IPS DF 4.7 (cell line): ENCODE measurements around the gene FBXO27.
"Not testable (repeated sequence)": the region's sequence is repeated elsewhere in the genome, so short reads cannot be mapped to it uniquely, and the experiment has no call there.

Experiments used
- DNase-seq: peaks from one replicate; pipeline ENCODE4 v3.0.0-alpha.2; 2013; ENCODE audit warnings: low spot score; ENCODE audit errors: extremely low read depth

The FBXO27 gene

DNA sequence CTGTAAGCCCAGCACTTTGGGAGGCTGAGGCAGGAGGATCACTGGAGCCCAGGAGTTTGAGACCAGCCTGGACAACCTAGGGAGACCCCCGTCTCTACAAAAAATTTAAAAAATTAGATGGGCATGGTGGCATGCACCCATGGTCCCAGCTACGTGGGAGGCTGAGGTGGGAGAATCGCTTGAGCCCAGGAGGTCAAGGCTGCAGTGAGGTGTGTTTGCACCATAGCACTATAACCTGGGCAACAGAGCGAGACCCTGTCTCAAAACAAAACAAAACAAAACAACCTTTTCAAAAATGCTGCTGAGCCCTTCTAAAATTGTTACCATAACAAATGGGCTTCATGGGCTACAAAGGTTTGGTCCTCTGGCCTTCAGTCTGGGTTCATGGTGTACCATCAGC is 43.7 kb downstream of the FBXO27 start:
- not testable (repeated sequence) for DNase-seq

- DNase-seq, result not testable (repeated sequence)
These were observed 44.6 kb downstream of the FBXO27 start for GRCh38 chr19:38987745-38988144.

- no peak for DNase-seq
These were observed 47.1 kb downstream of the FBXO27 start for GRCh38 chr19:38985262-38985661.

DNA sequence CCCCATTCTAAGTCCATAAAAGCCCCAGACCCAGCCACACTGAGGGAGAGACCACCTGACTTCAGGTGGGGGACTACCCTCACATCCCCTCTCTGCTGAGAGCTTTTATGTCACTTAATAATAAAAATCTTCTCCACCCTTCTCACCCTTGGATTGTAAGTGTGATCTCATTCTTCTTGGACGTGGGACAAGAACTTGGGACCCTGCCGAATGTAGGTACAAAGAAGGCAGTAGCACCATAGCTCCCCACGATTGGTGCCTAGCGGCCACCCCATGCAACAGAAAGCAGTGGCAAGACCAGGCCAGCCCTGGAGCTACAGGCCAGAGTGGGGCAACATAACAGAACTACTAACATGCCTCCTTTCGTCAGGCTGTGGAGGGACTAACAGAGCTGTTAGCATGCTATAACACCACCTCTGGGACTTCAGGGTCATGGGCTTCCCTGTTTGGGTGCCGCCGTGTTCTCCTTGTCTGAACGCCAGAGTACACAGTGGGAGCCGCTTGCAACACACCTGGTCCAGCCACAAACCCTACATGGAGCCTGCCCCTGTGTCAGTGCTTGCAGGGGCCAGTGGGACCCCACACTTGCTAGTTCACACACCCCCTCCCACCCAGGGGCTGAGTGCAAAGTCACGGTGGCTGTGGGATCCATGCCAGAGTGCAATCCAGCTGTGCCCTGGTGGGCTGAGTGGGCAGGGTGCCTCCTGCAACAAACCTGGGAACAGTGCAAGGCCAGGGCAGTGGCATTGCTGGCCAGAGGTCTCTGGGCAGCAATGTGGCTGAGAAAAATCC is 51.6 kb downstream of the FBXO27 start:
- DNase-seq, result no peak

DNA sequence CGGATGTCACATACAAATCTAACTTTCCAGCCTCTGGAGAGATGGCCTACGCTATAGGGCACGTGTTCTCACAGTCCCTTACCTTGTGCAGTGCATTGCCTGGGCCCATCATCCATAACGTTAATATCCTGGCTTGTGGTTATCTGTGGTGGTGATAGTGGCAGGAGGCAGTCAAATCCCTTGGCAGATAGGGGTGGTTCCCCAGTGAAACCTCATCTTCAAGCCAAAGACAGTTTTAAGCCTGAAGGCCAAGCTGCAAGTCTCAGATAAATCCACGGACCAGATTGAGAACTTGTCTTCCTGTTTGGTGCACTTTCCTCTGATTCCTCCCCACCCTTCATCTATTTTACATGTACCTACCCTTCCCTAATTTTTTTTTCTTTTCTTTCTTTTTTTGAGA is 52.5 kb downstream of the FBXO27 start:
- no peak for DNase-seq

DNA sequence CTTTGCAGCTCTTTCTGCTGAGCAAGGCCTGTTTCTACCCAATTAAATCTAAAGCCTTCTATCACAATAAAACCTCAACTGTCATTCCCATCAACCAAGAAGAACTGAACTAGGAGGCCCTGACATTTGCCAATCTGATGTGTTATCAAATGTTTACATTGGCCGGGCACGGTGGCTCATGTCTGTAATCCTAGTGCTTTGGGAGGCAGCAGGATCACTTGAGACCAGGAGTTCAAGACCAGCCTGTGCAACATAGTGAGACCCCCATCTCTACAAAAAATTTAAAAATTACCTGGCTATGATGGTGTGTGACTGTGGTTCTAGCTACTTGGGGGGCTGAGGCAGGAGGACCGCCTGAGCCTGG is 54.0 kb downstream of the FBXO27 start:
- no peak for DNase-seq

DNA sequence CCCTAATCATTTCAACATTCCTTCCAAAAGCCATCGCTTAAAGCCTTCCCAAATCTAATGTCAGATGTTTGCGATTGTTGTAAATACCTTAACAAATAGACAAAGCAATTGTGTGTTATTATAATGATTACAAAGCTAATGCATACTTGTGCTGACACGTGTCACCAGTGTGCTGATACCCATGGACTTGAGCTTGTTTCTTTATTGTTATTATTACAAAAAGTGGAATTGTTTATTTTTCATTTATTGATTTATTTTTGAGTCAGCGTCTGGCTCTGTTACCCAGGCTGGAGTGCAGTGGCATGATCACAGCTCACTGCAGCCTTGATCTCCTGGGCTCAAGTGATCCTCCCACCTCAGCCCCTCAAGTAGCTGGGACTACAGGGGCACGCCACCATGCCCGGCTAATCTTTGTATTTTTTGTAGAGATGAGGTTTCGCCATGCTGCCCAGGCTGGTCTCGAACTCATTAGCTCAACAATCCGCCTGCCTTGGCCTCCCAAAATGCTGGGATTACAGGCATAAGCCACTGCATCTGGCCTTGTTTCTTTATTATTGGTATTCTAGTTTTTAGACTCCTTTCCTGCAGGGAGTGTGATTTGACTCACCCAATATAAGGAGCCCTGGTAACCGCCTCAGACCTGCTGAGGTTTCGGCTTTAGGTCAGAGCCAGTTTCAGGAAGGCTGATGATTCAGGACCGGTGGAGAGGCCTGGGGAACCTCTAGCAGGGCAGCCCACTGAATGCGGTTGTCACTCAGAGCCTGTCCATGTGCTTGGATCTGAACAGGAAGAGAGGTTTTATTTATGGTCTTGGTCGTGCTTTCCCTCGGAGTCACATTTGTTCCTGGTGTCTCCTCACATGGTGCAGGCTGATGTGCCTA is 54.7 kb downstream of the FBXO27 start:
- DNase-seq, result no peak

DNA sequence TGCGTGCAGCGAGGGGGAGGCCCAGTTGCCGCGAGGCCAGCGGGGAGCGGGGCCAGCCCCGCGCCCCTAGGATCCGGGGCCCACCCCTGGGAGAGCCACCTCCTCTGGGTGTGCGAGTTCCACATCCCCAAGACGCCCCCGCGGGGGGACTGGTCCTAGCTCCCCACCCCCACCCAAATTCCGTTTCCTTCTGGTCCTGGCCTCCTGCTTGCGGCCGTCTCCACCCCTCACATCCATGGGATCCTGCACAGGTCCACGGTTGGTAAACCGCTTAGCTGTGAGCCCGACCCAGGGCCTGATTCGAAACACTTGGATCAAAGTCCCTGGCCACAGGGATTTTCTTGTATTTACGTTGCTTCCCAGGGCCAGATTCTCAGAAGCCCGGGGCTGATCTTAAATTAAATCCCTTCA is 56.5 kb downstream of the FBXO27 start:
- DNase-seq, result no peak

DNA sequence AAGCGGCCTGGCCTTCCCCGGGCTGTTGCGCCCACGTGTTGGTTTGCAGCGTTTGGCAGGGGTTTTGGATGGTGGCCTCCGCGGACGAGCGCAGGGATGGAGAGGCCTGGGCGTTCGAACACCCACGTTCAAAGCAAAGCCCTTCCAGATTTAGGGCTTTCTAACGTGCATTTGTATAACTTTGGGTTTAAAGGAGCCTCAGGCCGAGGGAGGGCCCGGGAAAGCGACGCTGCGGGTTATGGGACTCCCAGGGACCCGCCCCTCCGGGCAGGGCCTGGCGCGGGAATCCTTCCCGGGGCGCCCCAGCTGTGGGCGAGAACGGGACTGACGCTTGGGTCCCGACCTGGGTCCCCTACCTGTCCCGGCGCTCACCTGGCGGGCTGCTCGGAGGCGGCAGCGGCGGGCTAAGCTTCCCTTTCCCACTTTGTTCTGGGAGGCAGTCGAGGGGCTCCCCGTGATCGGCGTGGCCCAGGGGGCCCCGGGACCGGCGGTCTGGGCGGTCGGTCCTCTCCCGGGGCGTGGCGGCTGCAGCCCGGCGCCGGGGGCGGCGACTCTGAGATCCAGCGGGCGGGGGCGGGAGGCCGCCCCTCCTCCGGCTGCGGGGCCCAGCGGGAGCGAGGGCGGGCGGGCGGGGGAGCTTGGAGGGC is 57.0 kb downstream of the FBXO27 start, which contains the start of gene FBXO17:
TSS of gene FBXO17 (minus strand) at position 529 of the 647 bp plus-strand sequence. CDS start 25,423 bp downstream, outside the sequence.
- no peak for DNase-seq

GRCh38 chr19:38974624-38975213 is 57.6 kb downstream of the FBXO27 start:
- DNase-seq, result no peak
